HepG2 (cell line): Measurements from ENCODE around the gene TM7SF3. TPM values are rescaled to one million over a fixed set of nuclear protein-coding genes. Genes with fewer than 3 reads are reported as not detected.
A peak's percentile ranks its signal among the peaks of the same experiment; 100 is the strongest.

Experiments used
- CEBPB ChIP-seq: IDR thresholded peaks from 2 replicates; pipeline ENCODE4 v1.6.1; 2011; ENCODE audit warnings: low read depth, low read length, improper control_type of control experiment, borderline replicate concordance
- ELF1 ChIP-seq: sonication (generic); formaldehyde crosslinking; IDR thresholded peaks from 2 replicates; pipeline ENCODE4 v1.4.0; 2020; ENCODE audit warnings: missing genetic modification reagents
- HNRNPL ChIP-seq: fragments of 200-400 bp; formaldehyde crosslinking; IDR thresholded peaks from 2 replicates; pipeline ENCODE4 v1.6.1; 2017; ENCODE audit warnings: mild to moderate bottlenecking, low read depth, low read length
- HOXA3 ChIP-seq: sonication (generic); formaldehyde crosslinking; IDR thresholded peaks from 2 replicates; pipeline ENCODE4 v1.5.0; 2020; ENCODE audit warnings: missing genetic modification reagents
- KDM2A ChIP-seq: sonication (generic); formaldehyde crosslinking; IDR thresholded peaks from 2 replicates; pipeline ENCODE4 v1.4.0; 2020; ENCODE audit warnings: low read depth, missing genetic modification reagents, borderline replicate concordance
- KMT2A ChIP-seq: sonication (generic); formaldehyde crosslinking; IDR thresholded peaks from 2 replicates; pipeline ENCODE4 v1.4.0; 2020; ENCODE audit warnings: missing genetic modification reagents
- NAIF1 ChIP-seq: sonication (generic); formaldehyde crosslinking; IDR thresholded peaks from 2 replicates; pipeline ENCODE4 v1.5.0; 2020; ENCODE audit warnings: mild to moderate bottlenecking, missing genetic modification reagents, borderline replicate concordance
- NCOR1 ChIP-seq: fragments of 200-600 bp; sonication (generic); IDR thresholded peaks from 2 replicates; pipeline ENCODE4 v1.7.0; 2017; ENCODE audit warnings: antibody characterized with exemption, low read length, borderline replicate concordance
- PAF1 ChIP-seq: IDR thresholded peaks from 2 replicates; pipeline ENCODE4 v1.6.1; 2016; ENCODE audit warnings: missing genetic modification reagents, missing compliant biosample characterization
- PTBP1 ChIP-seq: fragments of 200-400 bp; formaldehyde crosslinking; IDR thresholded peaks from 2 replicates; pipeline ENCODE4 v1.6.1; 2018; ENCODE audit warnings: low read length, low read depth; ENCODE audit not compliant: poor library complexity, severe bottlenecking
- RBAK ChIP-seq: sonication (generic); formaldehyde crosslinking; IDR thresholded peaks from 2 replicates; pipeline ENCODE4 v1.5.1; 2020; ENCODE audit warnings: mild to moderate bottlenecking, missing genetic modification reagents
- ZC3H13 ChIP-seq: sonication (generic); formaldehyde crosslinking; IDR thresholded peaks from 2 replicates; pipeline ENCODE4 v1.8.1; 2023; ENCODE audit warnings: mild to moderate bottlenecking, missing genetic modification reagents, moderate library complexity
- ZNF20 ChIP-seq: sonication (generic); formaldehyde crosslinking; IDR thresholded peaks from 2 replicates; pipeline ENCODE4 v1.4.0; 2020; ENCODE audit warnings: mild to moderate bottlenecking, moderate library complexity, missing genetic modification reagents
- ZNF205 ChIP-seq: IDR thresholded peaks from 2 replicates; pipeline ENCODE4 v1.6.1; 2018; ENCODE audit warnings: missing biosample characterization, missing genetic modification reagents
- ZNF670 ChIP-seq: sonication (generic); formaldehyde crosslinking; IDR thresholded peaks from 2 replicates; pipeline ENCODE4 v1.8.0; 2022; ENCODE audit warnings: mild to moderate bottlenecking, missing genetic modification reagents, borderline replicate concordance
- ZNF776 ChIP-seq: sonication (generic); formaldehyde crosslinking; IDR thresholded peaks from 2 replicates; pipeline ENCODE4 v1.4.0; 2020; ENCODE audit warnings: mild to moderate bottlenecking, missing genetic modification reagents
- polyA plus RNA-seq, 8 experiments: library from polyadenylated mRNA; depleted of rRNA in 3 of 8; stranded (reverse) in 7 of 8; unstranded in 1 of 8; fragments of >200 nt; fragmentation: Illumina TruSeq in 4 of 8; extraction: Trizol in 4 of 8; gene quantifications; 2 replicates each; pipeline versions ENCODE4 v1.2.1 to v1.2.3, GENCODE V29; 2011 to 2016; ENCODE audit warnings: low read depth in 4 of 8, missing spikeins in 1 of 8, mixed read lengths in 1 of 8; ENCODE audit not compliant: insufficient read depth in 1 of 8
- total RNA-seq, 5 experiments: library from RNA; depleted of rRNA; stranded (reverse); fragments of >200 nt; fragmentation: Illumina TruSeq; extraction: Trizol; gene quantifications; 2 replicates each; pipeline ENCODE4 v1.2.3, GENCODE V29; 2016; ENCODE audit warnings: low read depth in 1 of 5
- TF ChIP-seq, protein P1 (sequence below): sonication (generic); formaldehyde crosslinking; IDR thresholded peaks from 2 replicates; pipeline ENCODE4 v1.4.0; 2020; ENCODE audit warnings: mild to moderate bottlenecking, missing genetic modification reagents
- TF ChIP-seq, protein P2 (sequence below): sonication (generic); formaldehyde crosslinking; conservative IDR thresholded peaks from 2 replicates; pipeline ENCODE4 v1.4.0; 2020; ENCODE audit warnings: missing genetic modification reagents
- TF ChIP-seq, protein P3 (sequence below): sonication (generic); formaldehyde crosslinking; IDR thresholded peaks from 2 replicates; pipeline ENCODE4 v1.9.0; 2021; ENCODE audit warnings: missing genetic modification reagents, borderline replicate concordance
- TF ChIP-seq, protein P4 (sequence below): sonication (generic); formaldehyde crosslinking; IDR thresholded peaks from 2 replicates; pipeline ENCODE4 v1.5.0; 2020; ENCODE audit warnings: missing genetic modification reagents

Gene TM7SF3
- total and polyA plus RNA-seq, 2 of the 13 experiments (the other 11 are each of a cell fraction or from before 2014, with no cell fraction given) = 116 to 142 TPM

DNA sequence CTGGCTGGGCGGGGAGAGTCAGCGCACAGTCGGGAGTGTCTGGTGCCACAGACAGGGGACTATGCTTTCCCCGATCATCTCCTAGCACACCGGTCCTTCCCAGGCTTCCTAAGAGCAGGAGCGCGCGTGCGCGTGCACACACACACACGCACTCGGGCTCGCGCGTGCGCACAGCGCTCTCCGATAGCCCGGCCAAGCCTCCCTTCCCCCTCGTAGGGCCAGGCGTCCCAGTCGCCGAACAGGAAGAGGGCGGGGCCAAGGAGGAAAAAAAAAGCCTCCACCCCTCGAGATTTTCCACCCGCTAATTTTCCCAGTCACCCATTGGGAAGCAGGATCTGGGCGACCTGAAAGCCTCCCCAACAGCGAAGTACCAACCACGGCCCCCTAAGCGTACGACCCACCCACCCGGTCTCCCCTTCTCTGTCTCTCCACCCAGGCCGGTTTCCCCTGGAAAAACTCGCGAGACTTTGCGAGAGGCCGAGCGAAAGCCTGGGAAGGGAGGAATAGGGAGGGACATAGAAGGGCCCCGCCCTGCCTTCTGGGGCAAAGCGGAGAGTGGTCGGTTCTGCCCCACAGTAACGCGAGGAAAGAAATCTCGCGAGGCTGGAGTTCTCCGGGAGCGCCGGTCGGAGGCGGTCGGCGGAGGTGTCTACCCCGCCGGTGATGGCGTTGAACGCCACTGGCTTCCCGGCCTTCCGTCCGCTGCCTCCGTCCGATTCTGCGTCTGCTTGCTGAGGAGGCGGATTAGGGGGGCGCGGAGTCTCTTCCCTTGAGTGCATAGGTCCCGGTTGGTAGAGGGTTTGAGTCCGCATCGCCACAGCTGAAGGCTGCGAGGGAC is 76.1 kb downstream of the TM7SF3 start, which contains the start of the genes FGFR1OP2 and INTS13 (continued):
- TF ChIP-seq NCOR1 = no peak
- TF ChIP-seq PTBP1 = no peak
- TF ChIP-seq, protein P1, sequence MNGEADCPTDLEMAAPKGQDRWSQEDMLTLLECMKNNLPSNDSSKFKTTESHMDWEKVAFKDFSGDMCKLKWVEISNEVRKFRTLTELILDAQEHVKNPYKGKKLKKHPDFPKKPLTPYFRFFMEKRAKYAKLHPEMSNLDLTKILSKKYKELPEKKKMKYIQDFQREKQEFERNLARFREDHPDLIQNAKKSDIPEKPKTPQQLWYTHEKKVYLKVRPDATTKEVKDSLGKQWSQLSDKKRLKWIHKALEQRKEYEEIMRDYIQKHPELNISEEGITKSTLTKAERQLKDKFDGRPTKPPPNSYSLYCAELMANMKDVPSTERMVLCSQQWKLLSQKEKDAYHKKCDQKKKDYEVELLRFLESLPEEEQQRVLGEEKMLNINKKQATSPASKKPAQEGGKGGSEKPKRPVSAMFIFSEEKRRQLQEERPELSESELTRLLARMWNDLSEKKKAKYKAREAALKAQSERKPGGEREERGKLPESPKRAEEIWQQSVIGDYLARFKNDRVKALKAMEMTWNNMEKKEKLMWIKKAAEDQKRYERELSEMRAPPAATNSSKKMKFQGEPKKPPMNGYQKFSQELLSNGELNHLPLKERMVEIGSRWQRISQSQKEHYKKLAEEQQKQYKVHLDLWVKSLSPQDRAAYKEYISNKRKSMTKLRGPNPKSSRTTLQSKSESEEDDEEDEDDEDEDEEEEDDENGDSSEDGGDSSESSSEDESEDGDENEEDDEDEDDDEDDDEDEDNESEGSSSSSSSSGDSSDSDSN = peak; percentile 86; the same call in 1 of the 2 replicates
- peak; percentile 83; the same call in 1 of the 2 replicates for TF ChIP-seq ZNF670 (CRISPR knock-in tag)
- TF ChIP-seq, protein P2, sequence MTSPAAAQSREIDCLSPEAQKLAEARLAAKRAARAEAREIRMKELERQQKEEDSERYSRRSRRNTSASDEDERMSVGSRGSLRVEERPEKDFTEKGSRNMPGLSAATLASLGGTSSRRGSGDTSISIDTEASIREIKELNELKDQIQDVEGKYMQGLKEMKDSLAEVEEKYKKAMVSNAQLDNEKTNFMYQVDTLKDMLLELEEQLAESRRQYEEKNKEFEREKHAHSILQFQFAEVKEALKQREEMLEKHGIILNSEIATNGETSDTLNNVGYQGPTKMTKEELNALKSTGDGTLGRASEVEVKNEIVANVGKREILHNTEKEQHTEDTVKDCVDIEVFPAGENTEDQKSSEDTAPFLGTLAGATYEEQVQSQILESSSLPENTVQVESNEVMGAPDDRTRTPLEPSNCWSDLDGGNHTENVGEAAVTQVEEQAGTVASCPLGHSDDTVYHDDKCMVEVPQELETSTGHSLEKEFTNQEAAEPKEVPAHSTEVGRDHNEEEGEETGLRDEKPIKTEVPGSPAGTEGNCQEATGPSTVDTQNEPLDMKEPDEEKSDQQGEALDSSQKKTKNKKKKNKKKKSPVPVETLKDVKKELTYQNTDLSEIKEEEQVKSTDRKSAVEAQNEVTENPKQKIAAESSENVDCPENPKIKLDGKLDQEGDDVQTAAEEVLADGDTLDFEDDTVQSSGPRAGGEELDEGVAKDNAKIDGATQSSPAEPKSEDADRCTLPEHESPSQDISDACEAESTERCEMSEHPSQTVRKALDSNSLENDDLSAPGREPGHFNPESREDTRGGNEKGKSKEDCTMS (CRISPR knock-in tag) = no peak
- no peak for TF ChIP-seq ZC3H13 (CRISPR knock-in tag)
- no peak for TF ChIP-seq PAF1 (CRISPR knock-in tag)
- TF ChIP-seq NAIF1 (CRISPR knock-in tag) = no peak
- 0 out of 2 replicates have a peak, but pooled peaks have one; percentile 44 for TF ChIP-seq ZNF776
- TF ChIP-seq ZNF205 (CRISPR knock-in tag) = no peak
- TF ChIP-seq KDM2A (CRISPR knock-in tag) = peak; percentile 55; the same call in 1 of the 2 replicates
- TF ChIP-seq KMT2A = peak; percentile 79
- TF ChIP-seq CEBPB = no peak
- TF ChIP-seq HNRNPL = no peak
- TF ChIP-seq ZNF20 (CRISPR knock-in tag) = no peak
- TF ChIP-seq ELF1 = peak; percentile 81
- TF ChIP-seq, protein P3, sequence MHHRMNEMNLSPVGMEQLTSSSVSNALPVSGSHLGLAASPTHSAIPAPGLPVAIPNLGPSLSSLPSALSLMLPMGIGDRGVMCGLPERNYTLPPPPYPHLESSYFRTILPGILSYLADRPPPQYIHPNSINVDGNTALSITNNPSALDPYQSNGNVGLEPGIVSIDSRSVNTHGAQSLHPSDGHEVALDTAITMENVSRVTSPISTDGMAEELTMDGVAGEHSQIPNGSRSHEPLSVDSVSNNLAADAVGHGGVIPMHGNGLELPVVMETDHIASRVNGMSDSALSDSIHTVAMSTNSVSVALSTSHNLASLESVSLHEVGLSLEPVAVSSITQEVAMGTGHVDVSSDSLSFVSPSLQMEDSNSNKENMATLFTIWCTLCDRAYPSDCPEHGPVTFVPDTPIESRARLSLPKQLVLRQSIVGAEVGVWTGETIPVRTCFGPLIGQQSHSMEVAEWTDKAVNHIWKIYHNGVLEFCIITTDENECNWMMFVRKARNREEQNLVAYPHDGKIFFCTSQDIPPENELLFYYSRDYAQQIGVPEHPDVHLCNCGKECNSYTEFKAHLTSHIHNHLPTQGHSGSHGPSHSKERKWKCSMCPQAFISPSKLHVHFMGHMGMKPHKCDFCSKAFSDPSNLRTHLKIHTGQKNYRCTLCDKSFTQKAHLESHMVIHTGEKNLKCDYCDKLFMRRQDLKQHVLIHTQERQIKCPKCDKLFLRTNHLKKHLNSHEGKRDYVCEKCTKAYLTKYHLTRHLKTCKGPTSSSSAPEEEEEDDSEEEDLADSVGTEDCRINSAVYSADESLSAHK (CRISPR knock-in tag) = no peak
- TF ChIP-seq, protein P4, sequence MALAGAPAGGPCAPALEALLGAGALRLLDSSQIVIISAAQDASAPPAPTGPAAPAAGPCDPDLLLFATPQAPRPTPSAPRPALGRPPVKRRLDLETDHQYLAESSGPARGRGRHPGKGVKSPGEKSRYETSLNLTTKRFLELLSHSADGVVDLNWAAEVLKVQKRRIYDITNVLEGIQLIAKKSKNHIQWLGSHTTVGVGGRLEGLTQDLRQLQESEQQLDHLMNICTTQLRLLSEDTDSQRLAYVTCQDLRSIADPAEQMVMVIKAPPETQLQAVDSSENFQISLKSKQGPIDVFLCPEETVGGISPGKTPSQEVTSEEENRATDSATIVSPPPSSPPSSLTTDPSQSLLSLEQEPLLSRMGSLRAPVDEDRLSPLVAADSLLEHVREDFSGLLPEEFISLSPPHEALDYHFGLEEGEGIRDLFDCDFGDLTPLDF (CRISPR knock-in tag) = 0 out of 2 replicates have a peak, but pooled peaks have one; percentile 33
- TF ChIP-seq RBAK (CRISPR knock-in tag) = no peak
- TF ChIP-seq HOXA3 (CRISPR knock-in tag) = no peak; the same call in 1 of the 2 replicates
